Stimulated activated CD8-positive, alpha-beta memory T cell treated with anti-CD3 and anti-CD28 coated beads, Interleukin-15, amount 100 ng/mL, for 24 hours (primary cell): Measurements from ENCODE around the gene CYP4A11.
"Not testable (repeated sequence)": the region's sequence is repeated elsewhere in the genome, so short reads cannot be mapped to it uniquely, and the experiment has no call there.

Experiments used
- DNase-seq: peaks from one replicate; pipeline ENCODE4 v3.0.0-alpha.2; 2020; ENCODE audit warnings: low read depth

The CYP4A11 gene

DNA sequence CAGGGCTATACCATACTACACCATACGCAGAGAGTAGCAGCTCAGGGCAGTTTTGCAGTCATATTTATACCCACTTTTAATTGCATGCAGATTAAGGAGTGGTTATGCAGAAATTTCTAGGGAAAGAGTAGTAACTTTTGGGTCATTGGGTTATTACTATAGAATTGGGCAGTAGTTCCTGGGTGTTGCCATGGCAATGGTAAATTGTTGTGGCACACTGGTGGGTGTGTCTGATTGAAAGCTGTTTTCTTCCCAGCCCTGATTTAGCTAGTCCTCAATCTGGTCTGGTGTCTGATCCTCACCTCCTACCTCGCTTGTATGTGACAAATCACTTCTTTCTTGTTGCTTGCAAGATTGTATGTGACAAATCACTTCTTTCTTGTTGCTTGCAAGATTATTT, 30.5 kb downstream of the CYP4A11 start:
- no peak for DNase-seq

- no peak for DNase-seq
Observed at GRCh38 chr1:46903481-46903880, 37.8 kb downstream of the CYP4A11 start.

- no peak for DNase-seq
Observed at GRCh38 chr1:46900401-46900800, 40.9 kb downstream of the CYP4A11 start.

DNA sequence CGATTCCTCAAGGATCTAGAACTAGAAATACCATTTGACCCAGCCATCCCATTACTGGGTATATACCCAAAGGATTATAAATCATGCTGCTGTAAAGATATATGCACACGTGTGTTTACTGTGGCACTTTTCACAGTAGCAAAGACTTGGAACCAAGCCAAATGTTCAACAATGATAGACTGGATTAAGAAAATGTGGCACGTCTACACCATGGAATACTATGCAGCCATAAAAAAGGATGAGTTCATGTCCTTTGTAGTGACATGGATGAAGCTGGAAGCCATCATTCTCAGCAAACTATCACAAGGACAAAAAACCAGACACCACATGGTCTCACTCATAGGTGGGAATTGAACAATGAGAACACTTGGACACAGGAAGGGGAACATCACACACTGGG, 59.6 kb downstream of the CYP4A11 start:
- not testable (repeated sequence) for DNase-seq
